PC-9 (cell line): Measurements from ENCODE around the gene PHLPP1.

Experiments
- EZH2 ChIP-seq: fragments of 200-600 bp; sonication (generic); IDR thresholded peaks from 2 replicates; pipeline ENCODE4 v1.8.0; 2017; ENCODE audit warnings: antibody characterized with exemption, low read depth
- TF ChIP-seq, protein P1 (sequence below): fragments of 200-600 bp; sonication (generic); conservative IDR thresholded peaks from 2 replicates; pipeline ENCODE4 v1.6.1; 2017; ENCODE audit warnings: mixed run types, antibody characterized with exemption, mild to moderate bottlenecking, moderate library complexity

DNA sequence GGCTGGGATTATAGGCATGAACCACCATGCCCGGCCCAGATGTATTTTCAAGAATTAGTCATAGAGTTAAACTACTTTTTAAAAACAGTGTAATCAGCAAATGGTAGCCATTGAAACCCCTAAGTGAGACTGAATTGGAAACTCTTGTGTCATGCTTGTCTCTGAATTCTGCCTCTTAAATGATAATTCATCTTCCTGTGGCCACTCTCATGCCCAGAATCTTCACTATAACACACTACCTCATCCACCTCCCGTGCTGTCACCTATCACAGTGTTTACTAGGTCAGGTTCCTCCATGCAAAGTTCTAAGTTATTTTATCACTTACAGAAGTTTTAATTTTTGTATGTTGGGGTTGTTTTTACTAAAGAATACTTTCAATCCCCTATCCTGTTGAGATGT, 197.5 kb downstream of the PHLPP1 start:
- TF ChIP-seq, protein P1, sequence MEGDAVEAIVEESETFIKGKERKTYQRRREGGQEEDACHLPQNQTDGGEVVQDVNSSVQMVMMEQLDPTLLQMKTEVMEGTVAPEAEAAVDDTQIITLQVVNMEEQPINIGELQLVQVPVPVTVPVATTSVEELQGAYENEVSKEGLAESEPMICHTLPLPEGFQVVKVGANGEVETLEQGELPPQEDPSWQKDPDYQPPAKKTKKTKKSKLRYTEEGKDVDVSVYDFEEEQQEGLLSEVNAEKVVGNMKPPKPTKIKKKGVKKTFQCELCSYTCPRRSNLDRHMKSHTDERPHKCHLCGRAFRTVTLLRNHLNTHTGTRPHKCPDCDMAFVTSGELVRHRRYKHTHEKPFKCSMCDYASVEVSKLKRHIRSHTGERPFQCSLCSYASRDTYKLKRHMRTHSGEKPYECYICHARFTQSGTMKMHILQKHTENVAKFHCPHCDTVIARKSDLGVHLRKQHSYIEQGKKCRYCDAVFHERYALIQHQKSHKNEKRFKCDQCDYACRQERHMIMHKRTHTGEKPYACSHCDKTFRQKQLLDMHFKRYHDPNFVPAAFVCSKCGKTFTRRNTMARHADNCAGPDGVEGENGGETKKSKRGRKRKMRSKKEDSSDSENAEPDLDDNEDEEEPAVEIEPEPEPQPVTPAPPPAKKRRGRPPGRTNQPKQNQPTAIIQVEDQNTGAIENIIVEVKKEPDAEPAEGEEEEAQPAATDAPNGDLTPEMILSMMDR, result no peak
- TF ChIP-seq EZH2, result no peak
